Activated CD4-positive, alpha-beta T cell treated with anti-CD3 and anti-CD28 coated beads, Interleukin-2, amount 50 U/mL, for 4 hours (primary cell): ENCODE measurements around the gene ZNF467.
A peak's percentile ranks its signal among the peaks of the same experiment; 100 is the strongest.

Experiments
- DNase-seq, 2 experiments: peaks; one replicate each; pipeline ENCODE4 v3.0.0-alpha.2; 2020

ZNF467 gene

DNA sequence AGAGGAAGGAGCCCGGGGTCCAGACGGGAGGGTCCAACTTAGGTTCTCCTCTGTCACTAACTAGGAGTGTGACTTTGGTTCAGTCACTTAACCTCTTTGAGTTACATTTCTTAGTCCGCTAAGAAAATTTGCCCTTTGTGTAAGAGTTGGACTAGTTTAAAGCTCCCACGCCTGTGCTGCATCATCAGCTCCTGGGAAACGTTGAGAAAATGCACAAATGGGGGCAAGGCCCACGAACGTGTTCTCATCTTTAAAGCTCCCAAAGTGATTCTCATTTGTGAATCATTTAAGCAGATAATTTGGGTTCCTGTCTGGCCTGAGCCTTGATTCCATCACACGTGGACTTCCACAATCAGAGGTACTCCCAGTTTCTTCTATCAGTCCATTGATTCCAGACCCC is 6.3 kb downstream of the ZNF467 start:
- DNase-seq, result no peak

GRCh38 chr7:149766135-149766675 is 7.2 kb downstream of the ZNF467 start:
- DNase-seq, result no peak

GRCh38 chr7:149765399-149766121 is 7.8 kb downstream of the ZNF467 start:
- DNase-seq, result no peak

DNA sequence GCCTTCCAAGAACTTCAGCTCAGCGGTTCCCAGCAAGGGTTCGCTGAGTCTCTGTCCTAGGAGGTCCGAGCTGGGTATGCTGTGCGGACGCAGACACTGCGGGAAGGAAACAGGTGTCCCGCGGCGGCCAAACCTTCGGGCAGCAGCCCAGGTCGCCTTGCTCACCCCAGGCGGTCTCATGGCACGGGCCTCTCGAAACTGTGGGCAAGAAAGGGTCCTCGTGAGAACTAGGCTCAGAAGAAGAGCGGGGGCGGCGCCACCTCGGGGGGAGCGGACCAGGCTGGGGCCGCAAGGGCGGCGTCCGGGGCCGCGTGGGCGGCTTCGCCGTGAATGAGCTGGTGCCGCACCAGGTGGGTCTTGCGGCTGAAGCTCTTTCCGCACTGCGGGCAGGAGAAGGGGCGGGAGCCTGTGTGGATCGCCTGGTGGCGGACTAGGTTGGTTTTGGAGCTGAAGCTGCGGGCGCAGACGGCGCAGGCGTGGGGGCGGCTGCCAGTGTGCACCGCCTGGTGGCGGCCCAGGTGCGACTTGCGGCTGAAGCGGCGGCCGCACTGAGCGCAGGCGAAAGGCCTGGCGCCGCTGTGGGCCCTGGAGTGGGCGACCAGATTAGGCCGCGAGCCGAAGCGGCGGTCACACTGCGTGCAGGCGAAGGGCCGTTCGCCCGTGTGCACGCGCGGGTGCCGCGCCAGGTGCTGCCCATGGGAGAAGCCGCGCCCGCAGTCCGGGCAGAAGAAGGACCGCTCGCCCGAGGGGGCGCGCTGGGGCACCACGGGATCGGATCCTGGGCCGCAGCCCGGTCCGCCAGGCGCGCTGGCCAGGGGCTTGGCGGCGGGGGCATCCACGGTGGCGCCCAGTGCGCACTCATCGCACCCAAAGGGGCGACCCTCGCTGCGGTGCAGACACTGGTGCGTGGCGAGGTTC is 8.6 kb downstream of the ZNF467 start:
- no peak for DNase-seq

- no peak for DNase-seq
Observed at GRCh38 chr7:149763563-149764240, 9.7 kb downstream of the ZNF467 start.

DNA sequence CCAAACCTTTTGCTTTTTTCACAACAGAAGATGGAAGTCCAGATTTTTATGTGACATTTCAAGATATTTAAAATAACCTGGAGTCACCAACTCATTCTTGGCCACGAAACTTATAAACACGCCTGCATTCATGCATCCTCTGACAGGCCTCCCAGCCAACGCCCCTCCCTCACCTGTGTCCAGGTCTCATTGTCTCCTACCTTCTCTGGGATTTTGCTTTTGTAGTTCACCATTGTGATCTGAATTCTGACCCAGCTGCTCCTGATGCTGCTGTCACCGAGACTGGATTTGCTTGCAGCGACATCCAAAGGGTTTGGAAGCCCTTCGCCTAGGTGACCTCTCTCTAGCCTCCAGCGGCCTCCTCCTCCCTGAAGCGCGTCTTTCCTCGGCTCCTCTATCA is 10.8 kb downstream of the ZNF467 start:
- DNase-seq, result no peak

- DNase-seq, result no peak
Observed at GRCh38 chr7:149762089-149762488, 11.3 kb downstream of the ZNF467 start.

GRCh38 chr7:149761307-149761706 is 12.1 kb downstream of the ZNF467 start:
- DNase-seq, result no peak

- no peak for DNase-seq
Observed at GRCh38 chr7:149760538-149760937, 12.8 kb downstream of the ZNF467 start.

GRCh38 chr7:149759093-149759860 is 14.1 kb downstream of the ZNF467 start:
- no peak for DNase-seq

DNA sequence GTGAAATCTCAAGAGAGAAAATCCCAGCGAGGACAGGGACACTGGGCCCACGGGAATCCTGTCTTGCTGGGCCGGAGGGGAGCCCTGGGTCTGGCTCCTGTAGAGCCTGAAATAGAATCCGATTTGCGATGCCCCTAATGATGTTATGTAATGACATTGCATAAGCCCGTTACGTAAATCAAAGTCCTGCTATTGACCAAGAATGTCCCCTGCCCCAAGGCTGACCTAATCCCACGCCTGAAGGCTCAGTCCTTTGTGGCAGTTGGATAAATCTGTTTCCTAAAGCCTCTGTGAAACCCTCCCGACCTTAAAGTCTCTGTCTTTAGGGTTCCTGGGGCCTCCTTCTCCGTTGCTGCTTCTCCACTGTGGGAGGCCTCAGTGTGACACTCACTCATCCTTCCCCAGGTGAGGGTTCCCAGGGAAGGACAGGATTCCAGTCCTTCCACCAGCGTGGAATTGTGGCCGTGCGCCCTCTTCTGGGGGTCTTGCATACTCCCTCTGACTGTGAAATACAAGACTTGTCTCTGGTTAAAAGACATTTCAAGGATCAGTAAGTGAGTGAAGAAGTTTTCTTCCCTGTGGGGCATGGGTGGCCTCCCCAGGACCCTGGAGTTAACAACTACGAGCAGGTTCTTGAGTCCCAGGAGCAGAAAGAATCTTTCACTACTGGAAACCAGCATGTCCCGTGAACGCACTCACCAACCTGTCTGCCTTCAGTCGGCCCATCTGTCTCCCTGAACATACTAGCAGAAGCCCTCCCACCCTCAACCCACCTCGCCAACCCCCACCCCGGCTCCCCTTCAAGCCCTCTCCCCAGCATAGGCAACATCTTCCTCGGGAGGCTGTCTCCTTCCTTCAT is 19.8 kb downstream of the ZNF467 start:
- no peak for DNase-seq

DNA sequence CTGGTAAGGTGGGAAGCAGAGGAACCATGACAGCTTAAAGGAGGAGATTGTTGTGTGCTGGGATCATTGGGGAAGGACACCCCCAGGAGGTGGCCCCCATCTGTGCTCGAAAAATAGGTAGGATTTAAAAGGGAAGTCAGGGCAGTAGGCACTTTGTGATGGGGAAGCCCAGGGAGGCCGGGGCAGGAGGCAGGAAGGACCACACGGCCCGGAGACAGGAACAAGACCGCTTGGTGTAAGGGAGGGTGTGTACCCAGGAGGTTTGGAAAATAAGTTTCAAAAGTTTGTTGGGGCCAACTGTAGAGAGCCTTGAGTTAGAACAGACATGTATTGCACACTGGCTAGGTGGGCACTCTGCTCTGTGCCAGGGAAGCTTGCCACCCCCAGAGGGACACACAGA is 20.7 kb downstream of the ZNF467 start:
- no peak for DNase-seq

DNA sequence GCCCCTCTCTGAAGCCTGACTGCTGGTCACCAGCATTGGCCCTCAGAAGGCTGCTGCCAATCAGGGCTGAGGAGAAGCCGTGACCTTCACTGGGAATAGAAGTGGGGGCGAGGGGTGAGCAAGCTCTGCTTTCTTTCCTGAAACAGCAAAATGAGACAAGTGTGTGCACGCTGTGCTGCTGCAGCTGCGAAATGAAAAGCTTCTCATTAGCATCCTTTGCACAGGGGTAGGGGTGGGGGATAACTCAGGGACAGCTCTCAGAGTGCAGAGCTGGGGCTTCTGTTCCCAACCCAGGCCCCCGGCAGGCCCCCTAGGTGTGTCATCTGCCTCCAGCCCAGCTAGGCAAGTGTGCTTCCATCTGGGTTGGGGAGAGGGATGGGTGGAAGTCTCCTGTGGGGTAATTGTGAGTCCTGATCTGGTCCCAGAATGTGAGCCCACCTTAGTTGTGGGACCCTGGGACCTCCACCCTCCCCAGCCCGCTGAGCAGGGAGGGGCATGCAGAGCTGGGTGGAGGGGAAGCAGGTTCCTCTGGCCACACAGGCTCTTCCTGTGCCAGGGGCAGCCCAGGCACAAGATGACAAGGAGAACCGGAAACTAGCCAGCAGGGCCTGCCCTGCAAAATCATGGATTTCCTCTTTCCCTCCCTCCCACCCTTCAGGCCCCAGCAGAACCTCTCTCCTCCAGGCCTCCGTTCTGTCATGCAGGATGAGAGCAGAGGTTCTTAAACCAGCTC is 22.2 kb downstream of the ZNF467 start:
- no peak for DNase-seq

DNA sequence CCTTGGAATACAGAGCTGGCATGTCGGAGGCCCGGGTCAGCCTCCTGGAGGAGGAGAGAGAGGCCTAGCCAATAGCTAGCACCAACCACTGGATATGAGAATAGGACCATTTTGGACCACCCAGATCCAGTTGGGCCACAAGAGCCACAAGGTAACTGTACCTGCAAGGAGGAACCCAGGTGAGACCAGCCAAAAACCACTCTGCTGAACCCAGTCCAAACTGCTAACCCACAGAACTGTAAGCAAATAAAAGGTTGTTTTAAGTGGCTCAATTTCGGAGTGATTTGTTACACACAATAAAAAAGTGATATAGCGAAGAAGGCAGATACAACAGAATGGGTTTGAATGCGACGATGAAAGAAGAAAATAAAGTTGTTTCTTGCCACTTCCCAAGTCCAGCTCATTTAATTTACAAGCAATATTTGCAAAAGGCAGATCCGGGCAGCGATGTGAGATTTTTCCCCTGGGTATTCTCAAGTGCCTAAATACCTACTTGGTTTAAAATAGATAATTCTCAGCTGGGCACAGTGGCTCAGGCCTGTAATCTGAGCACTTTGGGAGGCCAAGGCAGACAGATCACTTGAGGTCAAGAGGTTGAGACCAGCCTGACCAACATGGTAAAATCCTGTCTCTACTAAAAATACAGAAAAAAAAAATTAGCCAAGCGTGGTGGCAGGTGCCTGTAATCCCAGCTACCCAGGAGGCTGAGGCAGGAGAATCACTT is 23.1 kb downstream of the ZNF467 start:
- DNase-seq, result no peak

- no peak for DNase-seq
Observed at GRCh38 chr7:149748076-149748874, 25.1 kb downstream of the ZNF467 start.

DNA sequence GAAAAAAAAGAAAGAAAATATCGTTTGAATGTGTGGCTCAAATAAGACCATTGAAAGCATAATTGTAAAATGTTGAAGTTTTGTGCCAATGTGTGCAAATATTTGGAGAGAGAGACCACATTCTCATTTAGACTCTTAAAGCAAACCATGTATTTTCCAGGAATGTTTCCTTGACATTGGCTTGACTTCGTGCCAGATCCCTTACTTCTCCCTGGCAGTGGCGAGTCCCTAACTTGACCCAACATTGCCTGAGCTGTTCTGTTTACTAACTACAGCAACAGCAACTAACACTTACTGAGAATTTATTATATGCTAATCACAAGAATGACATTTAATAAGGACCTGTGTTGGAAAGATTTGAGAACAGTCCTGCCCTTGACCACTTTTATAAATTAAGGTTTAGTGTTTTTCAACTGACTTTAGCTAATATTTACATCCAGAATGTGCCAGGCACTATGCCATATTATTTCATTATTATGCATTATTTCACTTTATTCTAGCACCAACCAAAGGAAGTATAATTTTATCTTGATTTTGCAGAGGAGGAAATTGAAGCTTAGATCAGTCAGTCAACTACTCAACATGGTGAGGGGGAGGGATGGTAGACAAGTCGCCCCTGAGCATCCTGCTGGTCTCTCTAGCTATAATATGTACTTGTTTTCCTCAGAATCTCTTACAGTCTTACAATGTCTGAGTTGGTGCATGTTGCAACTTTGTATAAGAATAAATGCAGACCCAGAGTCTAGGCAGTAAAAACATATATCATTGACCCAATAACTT is 29.7 kb downstream of the ZNF467 start:
- DNase-seq, result no peak

DNA sequence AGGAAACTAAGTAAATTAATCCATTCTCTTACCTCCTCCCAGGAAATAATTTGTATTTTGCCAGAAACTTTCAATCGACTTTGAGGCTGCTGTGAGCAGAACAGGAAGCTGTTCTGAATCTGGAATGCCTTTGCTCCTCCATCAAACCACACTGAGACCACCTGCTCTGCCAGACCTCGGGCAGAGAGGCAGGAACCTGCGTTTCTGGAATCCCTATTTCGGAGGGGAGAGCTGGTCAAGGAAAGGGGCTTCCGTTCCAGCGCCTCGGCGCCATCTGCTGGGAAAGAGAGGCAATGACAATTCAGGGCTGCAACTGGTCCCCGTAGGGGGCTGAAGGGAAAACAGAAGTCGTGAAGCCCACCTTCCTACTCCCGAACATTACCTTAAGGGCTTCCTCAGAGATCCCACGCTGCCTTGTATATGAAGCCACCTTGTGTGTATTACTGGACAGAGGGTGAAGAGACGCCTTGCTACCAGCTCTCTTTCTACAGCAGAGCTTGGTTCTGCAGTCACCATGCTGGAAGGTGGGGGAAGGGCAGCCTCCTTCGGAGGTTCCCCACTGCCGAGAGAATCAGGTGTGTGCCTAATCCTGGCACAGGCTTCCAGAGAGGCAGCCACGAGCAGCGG is 31.2 kb downstream of the ZNF467 start:
- peak; percentile 43 to 48 for DNase-seq

GRCh38 chr7:149741629-149742028 is 31.8 kb downstream of the ZNF467 start:
- DNase-seq, result no peak
